A549 treated with AZD9567 at 1 μM for 4 hours (cell line): ENCODE results near the gene PDC. TPM values are rescaled to one million over a fixed set of nuclear protein-coding genes. Genes with fewer than 3 reads are reported as not detected.

Experiments used
- total RNA-seq: library from RNA; stranded (reverse); fragments of 200-300 nt; extraction: Qiagen RNA extraction; gene quantifications from 5 replicates; pipeline ENCODE4 v1.2.3, GENCODE V29; 2022; ENCODE audit not compliant: insufficient read depth

The PDC gene
- total RNA-seq = not detected in 5 replicates

GRCh38 chr1:186461014-186461413 lies at the start of gene PDC:
Gene PDC (minus strand): TSS chr1:186461114. CDS start chr1:186449459, 11,655 bp downstream.

Other genes starting within 250 kb of the PDC start
- 0.06 to 0.12 TPM (median 0.11 TPM) in 4 of 5 replicates, not detected in the other for gene PRG4, start 164.8 kb downstream of the PDC start, total RNA-seq
- gene TPR, start 85.9 kb downstream of the PDC start, total RNA-seq = 43.6 to 68.7 TPM (median 46.0 TPM) in 5 replicates
- 14.0 to 16.9 TPM (median 16.2 TPM) in 5 replicates for gene ODR4, start 85.3 kb downstream of the PDC start, total RNA-seq
- 4.1 to 8.0 TPM (median 5.1 TPM) in 5 replicates for gene PTGS2, start 219.3 kb upstream of the PDC start, total RNA-seq